GM19238 (cell line): ENCODE data around the gene LAMTOR2.

Experiments used
- DNase-seq: peaks from one replicate; pipeline ENCODE4 v3.0.0; 2011; ENCODE audit warnings: low spot score; ENCODE audit not compliant: insufficient read length

Gene LAMTOR2

GRCh38 chr1:156075162-156075561 lies 20.6 kb downstream of the LAMTOR2 start:
- no peak for DNase-seq

- DNase-seq: no peak
Measured at GRCh38 chr1:156075775-156076204, 21.2 kb downstream of the LAMTOR2 start.

DNA sequence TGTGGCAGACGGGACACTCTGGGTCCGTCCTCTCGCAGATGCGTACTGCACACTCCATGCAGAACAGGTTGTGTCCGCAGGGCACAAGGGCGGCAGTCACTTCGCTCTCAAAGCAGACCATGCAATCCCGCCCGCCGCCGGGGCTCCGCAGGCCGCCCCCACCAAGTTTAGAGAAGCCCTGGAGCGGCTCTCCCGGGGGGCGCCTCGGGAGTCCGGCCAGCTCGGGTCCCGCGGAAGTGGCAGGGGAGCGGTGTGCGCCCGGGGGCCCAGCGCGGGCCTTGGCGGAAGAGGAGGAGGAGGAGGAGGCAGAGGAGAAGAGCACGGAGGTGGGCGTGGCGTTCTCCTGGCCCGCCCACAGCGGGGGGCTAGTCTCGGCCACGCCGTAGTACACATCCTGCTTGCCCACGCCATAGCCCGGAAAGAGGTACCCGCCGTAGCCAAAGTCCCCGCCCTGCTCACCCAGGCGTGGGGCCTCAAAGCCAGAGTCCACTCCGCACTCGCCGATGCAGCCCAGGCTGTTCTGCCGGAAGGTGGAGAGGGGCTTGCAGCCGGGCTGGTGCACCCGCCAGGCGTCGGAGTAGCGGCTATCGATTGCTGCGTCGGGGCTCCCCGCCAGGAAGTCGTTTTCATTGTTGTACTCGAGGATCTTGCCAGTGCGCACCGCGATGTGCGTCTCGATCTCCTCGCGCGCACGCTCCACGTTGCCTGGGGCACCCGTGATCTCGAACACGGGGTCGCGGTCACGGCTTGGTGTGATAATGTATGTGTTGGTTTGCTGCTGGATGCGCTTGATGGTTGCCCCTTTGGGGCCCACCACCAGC lies 22.2 kb downstream of the LAMTOR2 start:
- DNase-seq: peak; percentile 64

- DNase-seq: no peak
Measured at GRCh38 chr1:156077430-156077760, 22.8 kb downstream of the LAMTOR2 start.

GRCh38 chr1:156078728-156079127 lies 24.1 kb downstream of the LAMTOR2 start:
- DNase-seq: no peak

DNA sequence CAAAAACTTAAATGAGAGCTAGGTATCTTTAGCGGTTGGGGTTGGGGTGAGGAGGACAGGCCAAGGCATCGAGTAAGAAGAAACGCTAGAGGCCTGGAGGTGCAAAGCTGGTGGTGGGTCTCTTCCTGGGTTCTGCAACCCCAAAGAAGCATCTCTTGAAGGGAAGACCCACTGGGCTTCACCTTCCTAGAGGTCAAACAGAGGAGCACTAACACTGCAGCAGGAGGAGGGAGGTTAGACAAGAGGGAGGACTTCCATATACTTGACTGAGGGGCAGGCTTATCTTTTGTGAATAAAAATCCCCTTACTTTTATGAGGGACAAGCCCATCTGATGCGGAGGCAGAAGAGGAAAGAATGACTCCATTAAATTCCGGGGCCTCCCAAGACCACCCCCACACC lies 25.2 kb downstream of the LAMTOR2 start:
- no peak for DNase-seq

- no peak for DNase-seq
Measured at GRCh38 chr1:156080241-156080862, 25.8 kb downstream of the LAMTOR2 start.

DNA sequence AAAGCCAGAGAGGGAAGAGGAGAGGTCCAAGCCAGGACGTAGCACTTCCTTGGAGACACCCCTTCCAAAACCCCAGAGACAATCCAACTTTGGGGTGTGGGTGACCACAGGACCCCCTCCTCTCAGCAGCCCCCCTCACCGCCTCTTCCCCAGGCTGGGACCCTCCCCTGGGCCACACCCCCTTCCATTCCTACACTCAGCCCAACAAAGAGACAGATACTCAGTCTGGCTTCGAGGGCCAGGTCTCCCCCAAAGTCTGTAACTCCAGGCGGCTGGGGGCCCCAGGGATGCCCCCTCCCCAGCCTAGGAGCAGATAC lies 26.2 kb downstream of the LAMTOR2 start:
- DNase-seq: no peak

DNA sequence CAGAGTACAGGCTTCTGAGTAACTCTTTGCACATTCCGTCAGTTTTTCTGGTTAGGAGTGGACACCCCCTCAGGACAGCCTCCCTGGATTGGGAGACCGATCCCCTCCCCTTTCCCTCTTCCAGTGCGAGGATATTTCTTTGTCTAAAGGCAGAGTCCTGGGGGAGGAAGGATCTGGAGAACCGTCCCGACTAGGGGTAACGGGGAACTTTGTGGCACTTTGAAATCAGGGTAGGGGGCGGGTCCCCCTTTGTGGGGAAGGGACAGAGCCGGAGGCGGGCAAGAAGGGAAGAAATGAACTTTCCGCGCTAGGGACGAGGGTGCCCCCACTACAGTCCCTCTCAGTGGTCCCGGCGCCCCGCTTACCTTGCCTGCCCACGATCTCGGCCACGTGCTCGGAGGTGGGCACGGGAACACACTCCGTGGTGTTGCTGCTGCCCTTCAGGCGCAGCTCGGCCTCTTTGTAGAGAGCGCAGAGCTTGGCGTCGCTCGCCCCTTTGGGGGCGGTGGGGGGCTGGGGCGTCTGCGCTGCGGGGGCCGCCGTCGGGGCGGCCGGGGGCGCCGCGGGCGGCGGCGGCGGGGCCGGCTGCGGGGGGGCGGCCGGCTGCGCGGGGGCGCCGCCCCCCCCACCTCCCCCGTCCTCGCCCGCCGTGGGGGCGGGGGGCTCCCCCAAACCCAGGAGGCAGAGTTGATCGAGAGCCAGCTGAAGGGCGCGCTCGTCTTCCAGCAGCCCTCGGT lies 26.8 kb downstream of the LAMTOR2 start:
- DNase-seq: no peak

GRCh38 chr1:156081917-156082308 lies 27.3 kb downstream of the LAMTOR2 start:
- no peak for DNase-seq

GRCh38 chr1:156082309-156083091 lies 27.9 kb downstream of the LAMTOR2 start, which contains the start of gene MEX3A:
Gene MEX3A (minus strand): TSS chr1:156082465. CDS start chr1:156081998, 467 bp downstream.
- peak; percentile 79 for DNase-seq

DNA sequence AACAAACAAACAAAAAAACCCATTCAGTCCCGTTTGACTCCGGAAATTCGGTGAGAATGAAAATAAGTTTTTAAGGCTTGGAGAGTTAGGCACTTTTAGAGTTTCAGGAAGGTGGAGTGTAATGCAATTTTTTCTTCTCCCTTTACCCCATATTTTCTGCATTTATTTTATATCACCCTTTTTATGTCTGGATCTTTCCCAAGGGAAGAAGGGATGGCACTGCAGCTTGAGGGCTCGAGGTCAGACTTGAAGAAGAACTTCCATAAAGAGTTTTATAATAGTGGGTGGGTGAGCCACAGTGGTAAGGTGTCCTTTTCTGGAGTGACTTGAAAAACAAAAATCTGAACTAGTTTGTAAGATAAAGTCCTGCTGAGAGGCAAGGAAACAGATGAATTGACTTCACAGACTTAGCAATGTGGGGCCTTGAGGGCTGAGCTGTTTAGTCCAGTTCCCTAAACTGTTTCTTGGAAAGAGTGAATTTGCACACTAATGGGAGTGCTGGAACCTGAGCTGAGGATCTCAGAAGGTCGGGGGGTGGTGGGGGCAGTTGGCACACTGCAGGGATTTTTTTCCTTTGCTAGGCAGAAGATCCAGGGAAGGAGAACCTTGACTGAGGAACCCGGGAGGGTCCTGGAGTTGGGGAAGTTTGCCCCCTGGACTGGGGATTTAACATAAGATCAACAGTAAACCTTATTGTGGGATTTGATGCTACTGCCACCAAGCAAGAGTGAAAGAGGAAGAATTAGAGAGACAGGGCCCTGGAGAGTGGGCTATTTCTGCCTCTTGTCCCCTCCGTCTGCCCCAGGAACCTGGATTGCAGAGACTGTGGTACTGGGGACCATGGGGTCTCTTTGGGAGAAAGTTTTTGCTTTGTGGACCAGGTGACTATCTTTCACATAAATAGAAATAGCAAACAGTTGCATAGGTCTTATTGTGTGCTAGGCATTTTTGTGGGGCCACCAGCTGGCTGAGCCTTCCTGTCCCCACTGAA lies 29.5 kb downstream of the LAMTOR2 start:
- no peak for DNase-seq

DNA sequence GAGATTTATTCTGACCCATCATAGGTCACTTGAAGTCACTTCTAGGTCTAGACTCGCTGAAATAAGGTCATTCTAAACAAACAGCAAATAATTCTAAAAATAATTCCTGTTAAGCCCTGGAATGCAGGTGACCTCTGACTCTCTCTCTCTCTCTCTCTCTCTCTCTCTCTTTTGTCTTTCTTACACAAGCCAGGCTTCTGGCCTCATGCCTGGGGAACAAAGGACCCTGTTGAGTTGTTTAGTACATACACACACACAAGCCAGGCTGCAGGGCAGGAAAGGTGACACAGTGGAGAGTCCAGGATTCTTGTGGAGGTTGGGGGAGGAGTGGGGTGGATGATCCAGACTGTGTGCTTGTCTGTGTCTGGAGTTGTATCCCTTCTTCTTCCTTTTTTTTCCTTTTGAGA lies 31.7 kb downstream of the LAMTOR2 start:
- DNase-seq: no peak

DNA sequence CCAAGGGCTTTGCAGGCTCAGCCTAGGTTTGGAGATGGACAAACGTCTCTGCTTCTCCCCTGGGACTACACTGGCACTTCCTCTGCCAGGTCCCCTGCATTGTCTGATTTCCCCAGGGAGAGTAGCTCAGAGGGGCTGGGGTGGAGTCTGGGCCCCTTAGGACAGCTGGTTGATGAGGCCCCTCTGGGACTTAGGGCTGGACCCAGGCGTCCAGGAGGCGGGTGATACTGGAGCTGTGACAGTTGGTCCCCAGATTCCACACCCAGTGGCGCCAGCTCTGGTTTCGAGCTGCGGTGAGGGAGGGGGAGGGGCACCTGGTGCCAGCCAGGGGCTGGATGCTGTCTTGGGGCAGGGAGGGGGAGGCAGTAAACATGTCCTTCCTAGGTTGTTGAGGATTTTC lies 35.1 kb downstream of the LAMTOR2 start:
- no peak for DNase-seq

- no peak for DNase-seq
Measured at GRCh38 chr1:156090138-156090839, 35.7 kb downstream of the LAMTOR2 start.

DNA sequence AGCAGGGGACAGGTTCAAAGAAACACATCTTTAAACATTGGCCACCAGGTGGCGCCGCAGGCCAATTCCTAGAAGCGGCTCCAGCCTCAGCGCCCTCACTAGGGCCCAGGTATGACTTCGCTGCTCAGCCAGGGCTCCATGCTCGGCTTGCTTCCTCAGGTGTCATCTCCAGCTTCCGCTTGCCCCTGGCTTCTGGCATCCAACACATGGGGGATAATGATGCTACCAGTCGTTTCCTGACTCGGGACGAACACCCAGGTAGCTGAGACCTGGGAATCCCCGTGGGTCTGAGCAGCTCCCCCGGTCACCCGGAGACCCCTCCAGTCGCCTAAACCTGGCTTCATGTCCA lies 36.2 kb downstream of the LAMTOR2 start:
- peak; percentile 76 for DNase-seq

GRCh38 chr1:156091610-156092009 lies 37.0 kb downstream of the LAMTOR2 start:
- DNase-seq: no peak

DNA sequence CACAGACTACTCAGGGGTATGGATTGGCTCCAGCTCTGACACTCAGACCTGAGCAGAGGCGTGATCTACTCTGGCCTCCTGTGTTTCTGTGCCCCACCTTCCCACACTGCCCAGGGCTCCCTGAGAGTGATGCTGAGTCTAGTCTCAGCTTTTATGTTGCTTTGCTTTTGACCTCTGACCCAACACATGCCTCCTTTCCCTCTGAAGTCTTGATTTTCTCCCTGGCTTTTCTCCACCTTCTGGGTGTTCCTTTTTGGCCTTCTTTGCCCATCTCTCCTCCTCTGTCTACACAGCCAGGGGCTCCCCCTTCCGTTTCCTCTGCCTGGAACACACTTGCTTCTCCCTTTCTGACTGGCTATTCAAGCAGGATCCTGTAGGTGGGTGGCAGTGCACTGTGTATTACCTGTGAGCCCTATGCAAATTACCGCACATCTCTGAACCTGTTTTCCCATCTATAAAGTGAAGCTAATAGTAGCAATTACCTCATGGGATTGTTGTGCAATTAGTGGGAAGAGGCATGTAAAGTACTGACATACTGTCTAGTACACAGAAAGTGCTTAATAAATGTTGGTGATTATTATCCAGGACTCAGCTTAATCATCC lies 41.4 kb downstream of the LAMTOR2 start:
- no peak for DNase-seq

DNA sequence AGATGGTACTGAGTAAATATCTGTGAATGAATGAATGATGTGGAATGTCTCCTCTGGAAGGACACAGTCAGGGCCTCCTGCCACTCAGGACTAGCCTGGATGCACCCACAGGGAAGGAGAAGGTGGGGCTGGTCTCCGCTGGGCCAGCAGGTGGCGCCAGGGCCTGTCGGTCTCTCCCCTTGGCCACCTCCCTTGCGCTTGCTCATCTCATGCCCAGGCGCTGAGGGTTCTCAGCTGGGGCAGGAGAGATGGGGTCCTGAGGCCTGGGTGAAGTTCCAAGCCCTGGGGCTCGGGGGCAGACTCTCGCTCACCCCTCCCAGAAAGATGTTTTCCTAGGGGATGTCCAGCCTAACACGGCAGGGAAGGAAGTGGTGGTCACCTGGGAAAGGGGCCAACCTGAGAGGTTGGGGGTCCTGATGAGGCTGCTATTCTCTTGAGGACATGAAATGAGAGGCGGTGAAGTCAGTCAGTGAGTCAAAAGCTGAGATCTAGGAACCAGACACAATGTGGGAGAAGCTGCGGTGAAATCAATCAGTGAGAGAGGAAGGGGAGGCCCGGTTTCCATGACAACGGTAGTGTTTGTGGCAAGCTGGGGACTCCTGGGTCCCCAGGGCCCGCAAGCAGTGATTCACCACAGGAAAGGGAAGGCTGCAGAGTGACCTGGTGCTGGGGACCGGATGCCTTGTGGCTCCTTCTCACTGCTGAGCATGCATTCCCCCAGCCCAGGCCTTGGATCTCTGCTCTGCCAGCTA lies 42.2 kb downstream of the LAMTOR2 start:
- peak; percentile 87 for DNase-seq
